GM10266 (cell line): ENCODE measurements around the gene AMPD2.

ENCODE experiments used
- DNase-seq: peaks from one replicate; pipeline ENCODE4 v3.0.0; 2012; ENCODE audit errors: extremely low spot score
- CTCF ChIP-seq: IDR thresholded peaks from 2 replicates; pipeline ENCODE4 v1.5.1; 2012; ENCODE audit warnings: mild to moderate bottlenecking, low read depth; ENCODE audit not compliant: control insufficient read depth, insufficient read depth; ENCODE audit errors: missing control alignments

AMPD2 gene

GRCh38 chr1:109625601-109626560, 6.2 kb downstream of the AMPD2 start:
- DNase-seq = no peak
- TF ChIP-seq CTCF = no peak

DNA sequence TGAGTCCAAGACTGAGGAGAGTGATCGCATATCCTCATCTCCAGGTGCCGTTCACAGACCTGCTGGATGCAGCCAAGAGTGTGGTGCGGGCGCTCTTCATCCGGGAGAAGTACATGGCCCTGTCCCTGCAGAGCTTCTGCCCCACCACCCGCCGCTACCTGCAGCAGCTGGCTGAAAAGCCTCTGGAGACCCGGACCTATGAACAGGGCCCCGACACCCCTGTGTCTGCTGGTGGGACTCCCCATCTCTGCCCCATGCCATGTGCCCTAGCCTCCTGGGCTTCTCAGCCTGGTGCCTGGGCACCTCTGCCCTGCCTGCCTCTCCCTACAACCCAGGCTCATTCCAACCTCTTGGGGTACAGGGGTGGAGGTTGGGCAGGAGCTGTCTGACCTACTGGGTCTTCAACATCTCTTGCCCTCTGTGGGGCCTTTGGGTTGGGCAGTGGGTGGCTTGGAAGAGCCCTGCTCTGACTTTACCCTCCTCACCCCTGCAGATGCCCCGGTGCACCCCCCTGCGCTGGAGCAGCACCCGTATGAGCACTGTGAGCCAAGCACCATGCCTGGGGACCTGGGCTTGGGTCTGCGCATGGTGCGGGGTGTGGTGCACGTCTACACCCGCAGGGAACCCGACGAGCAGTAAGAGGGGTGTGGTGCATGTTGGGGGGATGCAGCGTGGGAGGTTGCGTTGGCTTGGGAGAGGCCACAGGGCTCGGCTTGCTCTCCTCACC, 7.2 kb downstream of the AMPD2 start:
- no peak for TF ChIP-seq CTCF
- DNase-seq = no peak

DNA sequence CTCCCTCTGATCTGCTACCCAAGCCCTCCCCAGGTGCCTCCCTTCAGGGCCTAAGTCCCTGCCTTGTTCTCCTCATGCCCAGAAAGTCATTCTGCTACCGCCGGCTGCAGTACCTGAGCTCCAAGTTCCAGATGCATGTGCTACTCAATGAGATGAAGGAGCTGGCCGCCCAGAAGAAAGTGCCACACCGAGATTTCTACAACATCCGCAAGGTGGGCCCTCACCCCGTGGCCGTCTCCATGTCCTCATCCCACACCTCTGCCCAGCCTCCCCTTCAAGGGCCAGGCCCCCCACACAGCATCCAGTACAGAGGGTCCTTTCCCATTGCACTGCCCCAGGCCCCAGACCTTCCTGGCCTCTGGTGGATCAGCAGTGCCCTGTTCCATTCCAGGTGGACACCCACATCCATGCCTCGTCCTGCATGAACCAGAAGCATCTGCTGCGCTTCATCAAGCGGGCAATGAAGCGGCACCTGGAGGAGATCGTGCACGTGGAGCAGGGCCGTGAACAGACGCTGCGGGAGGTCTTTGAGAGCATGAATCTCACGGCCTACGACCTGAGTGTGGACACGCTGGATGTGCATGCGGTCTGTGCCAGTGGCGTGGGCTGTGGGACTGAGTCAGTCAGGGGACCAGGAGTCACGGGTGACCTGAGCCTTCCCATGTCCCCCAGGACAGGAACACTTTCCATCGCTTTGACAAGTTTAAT, 8.2 kb downstream of the AMPD2 start:
- no peak for TF ChIP-seq CTCF

DNA sequence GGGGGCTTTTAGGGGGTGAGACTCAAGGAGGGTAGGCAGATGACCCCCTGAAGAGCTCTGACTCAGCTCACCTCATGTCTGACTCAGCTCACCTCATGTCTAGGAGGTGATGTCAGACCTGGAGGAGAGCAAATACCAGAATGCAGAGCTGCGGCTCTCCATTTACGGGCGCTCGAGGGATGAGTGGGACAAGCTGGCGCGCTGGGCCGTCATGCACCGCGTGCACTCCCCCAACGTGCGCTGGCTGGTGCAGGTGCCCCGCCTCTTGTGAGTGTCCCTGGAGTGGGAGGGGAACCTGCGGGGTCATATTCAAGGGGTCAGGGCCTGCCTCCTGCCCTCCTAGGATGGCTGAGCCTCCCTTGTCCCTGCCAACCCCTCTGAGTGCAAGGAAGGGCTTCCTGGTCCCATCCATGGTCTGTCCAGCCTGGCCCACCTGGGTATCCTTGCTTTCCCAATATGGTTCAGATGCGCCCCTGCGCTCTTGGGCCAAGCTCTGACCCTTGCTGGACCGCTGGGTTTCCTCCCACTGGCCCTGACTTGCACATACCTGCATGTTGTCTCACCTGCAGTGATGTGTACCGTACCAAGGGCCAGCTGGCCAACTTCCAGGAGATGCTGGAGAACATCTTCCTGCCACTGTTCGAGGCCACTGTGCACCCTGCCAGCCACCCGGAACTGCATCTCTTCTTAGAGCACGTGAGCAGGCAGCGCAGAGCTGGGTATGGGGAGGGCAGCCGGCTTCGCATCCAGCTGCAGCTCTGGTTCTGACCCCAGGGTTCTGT, 9.1 kb downstream of the AMPD2 start:
- TF ChIP-seq CTCF = no peak
- DNase-seq = no peak

More for the DNA sequence above, 8.2 kb downstream of the AMPD2 start:
- DNase-seq = no peak

DNA sequence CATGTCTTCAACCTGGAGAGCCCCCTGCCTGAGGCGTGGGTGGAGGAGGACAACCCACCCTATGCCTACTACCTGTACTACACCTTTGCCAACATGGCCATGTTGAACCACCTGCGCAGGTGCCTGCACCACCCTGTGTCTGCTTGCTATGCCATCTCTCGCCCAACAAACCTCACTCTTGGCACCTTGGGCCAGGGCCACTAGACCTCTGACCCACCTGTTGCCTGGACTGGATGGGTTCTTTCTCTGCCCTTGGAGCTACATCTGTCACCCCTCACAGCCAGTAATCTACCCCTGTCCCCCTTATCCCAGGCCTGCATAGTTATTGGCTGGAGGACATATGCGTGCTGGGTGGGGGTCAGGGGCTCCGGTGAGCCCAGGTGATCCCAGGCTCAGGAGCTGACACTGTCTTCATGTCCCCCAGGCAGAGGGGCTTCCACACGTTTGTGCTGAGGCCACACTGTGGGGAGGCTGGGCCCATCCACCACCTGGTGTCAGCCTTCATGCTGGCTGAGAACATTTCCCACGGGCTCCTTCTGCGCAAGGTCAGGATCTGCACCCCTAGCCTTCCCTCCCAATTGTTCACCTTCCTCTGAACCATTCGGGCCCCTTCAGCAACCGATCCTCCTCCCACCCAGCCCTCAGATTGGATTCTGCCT, 9.9 kb downstream of the AMPD2 start:
- no peak for DNase-seq
- TF ChIP-seq CTCF = no peak
